HG03558 (cell line): ENCODE data around the gene CHPF.

Source experiments
- ATAC-seq: cut with Tn5 transposase; IDR thresholded peaks from one replicate; pipeline ENCODE4 v1.9.1; 2021; ENCODE audit warnings: moderate number of reproducible peaks; ENCODE audit not compliant: unreplicated experiment; ENCODE audit errors: extremely low read depth

CHPF gene

DNA sequence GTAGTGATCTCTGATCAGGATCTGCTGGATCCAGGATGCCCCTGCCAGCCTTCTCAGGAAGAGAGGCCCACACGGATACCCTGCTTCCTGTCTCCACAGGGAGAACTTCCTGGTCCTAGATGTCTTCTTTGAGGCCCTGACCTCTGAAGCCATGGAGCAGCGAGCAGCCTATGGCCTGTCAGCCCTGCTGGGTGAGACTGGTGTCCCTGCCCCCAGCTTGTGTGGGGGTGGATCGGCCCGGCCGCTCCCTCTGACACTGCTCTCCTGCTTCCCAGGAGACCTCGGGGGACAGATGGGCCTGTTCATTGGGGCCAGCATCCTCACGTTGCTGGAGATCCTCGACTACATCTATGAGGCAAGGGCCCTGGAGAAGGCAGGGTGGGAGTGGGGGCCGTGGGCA, 6.6 kb downstream of the CHPF start:
- no peak for ATAC-seq

- no peak for ATAC-seq
These were observed 7.2 kb downstream of the CHPF start for GRCh38 chr2:219536425-219536824.

GRCh38 chr2:219533930-219534661, 9.5 kb downstream of the CHPF start:
- no peak for ATAC-seq

DNA sequence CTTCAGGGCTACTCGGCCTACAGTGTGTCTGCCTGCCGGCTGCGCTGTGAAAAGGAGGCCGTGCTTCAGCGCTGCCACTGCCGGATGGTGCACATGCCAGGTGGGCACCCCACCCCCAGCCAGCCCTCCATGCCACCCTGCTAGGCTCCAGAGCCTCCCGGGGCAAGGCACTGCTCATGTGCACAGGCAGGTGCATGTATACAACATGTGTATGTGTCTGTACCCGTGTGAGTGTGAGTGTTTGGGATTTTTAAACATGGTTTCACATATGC, 11.3 kb downstream of the CHPF start:
- ATAC-seq, result no peak

DNA sequence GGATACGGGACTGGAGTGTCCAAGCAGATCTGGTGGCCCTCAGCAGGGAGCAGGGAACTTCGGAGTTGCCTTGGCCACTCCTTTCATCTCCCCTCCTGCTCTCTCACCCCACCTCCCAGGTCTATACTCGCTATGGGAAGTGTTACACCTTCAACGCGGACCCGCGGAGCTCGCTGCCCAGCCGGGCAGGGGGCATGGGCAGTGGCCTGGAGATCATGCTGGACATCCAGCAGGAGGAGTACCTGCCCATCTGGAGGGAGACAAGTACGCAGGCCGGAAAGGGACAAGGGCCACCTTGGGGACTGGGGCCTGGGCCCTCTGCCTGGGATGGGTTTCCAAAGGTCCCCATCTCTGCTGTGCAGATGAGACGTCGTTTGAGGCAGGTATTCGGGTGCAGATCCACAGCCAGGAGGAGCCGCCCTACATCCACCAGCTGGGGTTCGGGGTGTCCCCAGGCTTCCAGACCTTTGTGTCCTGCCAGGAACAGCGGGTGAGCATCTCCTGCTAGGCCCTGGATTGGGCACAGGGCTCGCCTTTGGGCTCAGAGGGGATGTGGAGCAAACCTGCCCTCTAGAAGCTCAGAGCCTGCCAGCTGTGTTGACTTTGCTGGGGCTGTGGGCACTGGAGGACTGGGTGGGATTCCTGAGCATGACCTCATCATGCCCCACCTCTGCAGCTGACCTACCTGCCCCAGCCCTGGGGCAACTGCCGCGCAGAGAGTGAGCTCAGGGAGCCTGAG, 11.8 kb downstream of the CHPF start:
- no peak for ATAC-seq

DNA sequence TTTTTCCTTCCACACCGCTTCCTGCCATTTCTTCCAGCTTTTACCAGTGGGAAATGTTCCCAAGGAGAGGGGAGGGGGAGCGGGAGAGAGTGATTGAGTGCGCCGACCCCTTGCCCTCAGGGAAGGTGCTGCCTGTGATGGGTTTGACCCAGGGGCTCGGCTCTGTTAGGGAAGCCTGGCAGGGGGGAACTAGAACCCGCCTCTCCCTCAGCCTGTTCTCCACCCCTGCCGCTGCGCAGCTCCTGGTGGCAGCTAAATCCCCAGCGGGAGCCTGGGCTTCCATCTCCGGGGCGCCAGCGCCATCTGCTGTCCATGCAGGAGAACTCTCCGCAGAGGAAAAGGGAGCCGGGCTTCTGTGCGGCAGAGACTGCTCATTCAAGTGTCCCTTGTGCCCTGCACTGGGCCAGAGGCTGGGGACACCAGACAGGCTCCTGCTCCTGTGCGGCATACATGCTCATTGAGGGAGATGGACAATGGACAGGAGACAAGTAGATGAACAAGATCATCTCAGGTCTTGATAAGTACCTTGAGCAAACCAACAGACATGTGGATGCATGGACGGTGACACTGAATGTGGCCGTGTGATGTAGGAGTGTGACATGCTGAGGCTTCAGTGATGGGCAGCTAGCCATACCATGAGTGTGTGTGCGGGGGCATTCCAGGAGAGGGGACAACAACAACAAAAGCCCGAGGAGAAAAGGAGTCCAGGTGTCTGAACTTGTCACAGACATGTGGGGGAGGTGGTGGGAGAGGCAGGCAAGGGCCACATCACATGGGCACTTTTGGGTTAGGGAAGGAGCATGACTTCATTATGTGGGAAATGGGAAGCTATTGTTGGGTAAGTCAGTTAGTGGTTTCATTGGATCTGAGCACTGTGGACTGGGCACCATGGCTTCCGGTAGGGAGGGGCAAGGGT, 13.3 kb downstream of the CHPF start:
- peak; percentile 85 for ATAC-seq

- ATAC-seq, result no peak
These were observed 16.1 kb downstream of the CHPF start for GRCh38 chr2:219527472-219527871.

DNA sequence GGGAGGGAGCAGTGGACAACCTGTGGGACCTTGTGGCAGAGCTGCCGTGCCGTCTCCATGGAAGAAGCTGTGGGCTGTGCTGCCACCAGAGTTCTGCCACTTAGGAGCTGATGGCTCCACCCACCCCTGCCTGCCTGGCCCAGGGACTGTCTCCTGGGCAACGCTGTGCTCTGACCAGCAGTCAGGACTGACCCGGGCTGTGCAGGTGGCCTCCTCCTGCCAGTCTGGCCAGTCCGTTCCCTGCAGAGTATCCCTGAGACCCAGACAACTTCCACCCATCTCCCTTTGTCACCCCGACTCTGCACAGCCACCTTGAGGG, 16.6 kb downstream of the CHPF start:
- no peak for ATAC-seq

DNA sequence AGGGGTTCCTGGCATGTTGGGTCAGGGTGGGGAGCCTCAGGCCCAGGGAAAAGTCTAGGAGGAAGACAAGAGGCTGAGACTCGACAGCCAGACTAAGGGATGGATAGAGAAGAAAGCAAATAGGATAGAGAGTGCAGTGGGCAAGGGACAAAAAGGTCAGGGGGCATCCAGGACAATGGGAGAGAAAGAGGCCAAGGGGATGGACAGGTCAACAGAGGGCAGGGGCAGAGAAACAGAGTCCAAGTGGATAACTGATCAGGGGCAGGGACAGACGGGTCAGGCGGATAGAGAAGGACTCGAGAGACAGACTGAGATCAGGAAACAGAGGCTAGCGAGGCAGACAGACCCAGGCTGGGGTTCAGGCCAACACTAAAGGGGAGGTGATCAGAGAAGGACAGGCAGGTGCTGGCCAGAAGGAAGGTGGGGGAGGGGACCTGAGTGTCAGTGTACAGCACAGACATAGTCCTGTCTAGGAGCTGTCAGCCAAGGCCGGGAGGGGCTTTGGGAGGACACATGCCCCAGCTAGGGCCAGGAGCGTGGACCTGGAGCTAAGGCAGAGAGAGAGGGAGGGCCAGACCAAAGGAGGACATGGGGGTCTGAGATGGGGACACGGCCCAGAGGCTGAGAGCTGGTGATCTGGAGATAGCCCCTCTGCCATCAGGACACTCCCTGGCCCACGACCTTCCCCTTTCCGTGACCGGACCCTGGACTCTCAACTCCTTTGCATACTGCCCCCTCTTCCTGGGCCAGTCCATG, 17.1 kb downstream of the CHPF start:
- ATAC-seq, result no peak

- no peak for ATAC-seq
These were observed 17.9 kb downstream of the CHPF start for GRCh38 chr2:219525533-219526232.

- ATAC-seq, result no peak
These were observed 18.8 kb downstream of the CHPF start for GRCh38 chr2:219524817-219525216.

DNA sequence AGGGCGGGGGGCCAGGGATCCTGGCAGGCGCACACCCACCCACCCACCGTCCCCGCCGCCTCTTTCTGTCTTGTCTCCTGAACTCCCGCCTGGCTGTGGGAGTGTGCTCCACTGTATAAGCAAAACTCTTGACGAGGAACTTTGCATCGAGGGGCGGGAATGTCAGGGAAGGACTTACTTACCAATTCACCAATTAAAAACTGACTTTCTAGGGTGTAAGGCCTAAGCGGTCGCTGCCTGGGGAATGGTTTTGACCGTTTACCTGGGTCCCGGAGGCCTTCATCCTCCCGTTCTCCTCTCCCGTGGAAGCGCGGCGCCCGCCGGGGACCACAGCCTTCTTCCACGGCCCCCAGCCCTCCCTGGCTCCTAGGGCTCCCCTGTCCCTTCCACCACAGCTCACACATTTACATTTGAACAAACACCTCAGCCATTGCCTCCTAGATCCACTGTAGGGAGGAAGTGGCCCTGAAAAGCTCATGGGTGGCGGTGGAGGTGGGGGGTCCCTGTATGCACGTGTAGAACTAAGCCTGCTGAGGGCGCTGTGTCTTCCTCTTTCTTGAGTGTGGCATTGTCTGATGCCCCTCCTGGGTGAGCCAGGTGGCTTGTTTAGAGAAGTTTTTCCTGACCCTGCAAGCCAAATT, 20.5 kb downstream of the CHPF start:
- no peak for ATAC-seq

DNA sequence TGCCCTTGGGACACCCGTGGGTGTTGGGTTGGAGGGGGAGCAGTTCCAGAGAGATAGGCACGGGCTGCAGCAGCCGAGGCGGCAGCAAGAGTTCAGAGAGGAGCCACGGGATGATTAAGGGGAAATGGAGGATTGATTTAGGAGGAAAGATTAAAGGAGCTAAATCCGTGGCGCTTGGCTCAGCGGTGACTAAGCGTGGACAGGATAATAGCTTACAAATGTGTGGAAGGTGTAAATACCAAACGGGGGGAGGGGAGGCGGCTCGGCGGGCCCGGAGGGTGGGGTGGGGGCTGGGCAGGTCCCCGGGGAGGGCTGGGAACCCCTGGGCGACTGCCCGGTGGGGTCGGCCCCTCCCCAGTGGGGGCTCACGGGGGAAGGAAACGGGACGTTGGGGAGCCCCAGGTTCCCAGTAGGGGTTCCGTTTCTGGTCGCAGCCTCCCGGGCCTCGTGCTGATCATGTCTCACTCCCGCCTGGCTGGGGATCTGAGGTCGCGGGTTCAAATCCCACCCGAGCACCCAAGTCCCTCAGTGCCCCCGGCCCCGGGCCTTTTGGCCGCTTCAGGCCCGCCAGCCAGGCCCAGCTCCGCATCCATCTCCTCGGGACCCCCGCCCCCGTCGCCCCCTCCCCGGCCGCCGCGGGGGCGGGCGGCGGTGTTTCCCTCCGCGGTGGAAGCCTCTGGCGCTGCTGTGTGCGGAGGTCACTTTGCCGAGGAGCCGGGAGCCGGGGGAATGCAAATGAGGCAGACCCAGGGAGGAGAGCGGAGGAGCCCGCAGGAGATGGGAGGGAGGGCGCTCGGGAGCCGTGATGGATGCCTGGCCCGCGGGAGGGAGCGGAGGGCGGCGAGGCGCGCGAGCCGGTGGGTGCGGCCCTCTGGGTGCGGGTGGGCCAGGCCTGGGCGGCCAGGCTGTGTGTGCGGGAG, 21.2 kb downstream of the CHPF start:
- no peak for ATAC-seq

DNA sequence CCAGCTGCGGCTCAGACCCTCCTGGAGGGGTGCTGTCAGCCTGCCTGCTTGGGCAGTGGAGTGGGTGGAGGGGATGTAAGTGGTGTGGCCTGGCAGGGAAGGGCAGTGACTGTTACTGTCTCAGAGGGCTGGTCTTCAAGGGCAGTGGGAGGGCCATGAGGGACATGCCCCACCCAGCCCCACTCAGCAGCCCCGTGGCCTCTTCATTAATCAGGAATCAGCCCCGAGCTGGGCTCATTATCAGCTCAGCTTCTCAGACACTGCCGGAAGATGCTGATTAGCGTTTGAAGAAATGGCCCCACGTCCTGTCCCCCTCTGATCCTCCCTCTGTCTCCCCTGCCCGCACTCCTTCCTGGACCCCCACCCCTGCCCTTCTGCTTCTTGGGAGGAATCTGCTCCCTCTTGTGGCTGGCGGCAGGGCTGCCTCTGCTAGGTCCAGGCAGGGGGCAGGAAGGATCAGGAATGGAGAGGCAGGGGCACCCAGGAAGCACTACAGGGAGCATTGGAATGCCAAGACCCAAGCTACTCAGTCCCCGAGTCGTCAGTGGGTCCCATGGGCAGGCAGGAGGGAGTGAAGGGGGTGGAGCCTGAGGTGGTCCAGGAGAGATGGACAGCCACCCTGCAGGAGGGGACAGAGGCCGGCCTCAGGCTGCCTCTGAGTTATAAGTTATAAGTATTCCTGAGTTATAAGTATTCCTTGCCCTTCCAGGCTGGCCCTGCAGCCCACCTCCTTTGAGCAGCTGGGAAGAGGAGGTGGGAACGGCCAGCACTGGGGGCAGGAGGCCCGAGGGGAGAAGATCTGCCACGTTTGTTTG, 22.3 kb downstream of the CHPF start:
- no peak for ATAC-seq

DNA sequence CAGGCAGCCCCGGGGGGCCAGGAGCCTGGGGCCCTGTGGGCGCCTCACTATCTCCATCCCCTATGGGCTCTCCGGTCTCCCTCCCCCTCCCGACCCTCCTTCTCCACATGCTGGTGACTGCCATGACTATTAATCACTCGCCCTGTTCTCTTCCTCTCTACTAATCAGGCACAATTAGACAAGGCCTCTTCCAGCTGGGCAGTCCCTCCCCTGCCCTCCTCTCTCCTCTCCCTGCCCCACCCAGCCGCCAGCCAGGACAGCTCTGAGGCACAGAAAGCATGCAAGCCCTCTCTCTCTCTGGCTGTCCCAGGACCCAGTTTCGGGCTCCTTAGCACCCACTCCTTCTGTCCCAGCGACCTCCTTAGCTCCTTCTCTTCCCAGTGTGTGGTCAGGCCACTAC, 23.5 kb downstream of the CHPF start:
- ATAC-seq, result no peak

- no peak for ATAC-seq
These were observed 24.1 kb downstream of the CHPF start for GRCh38 chr2:219519526-219519916.

GRCh38 chr2:219517954-219518778, 25.4 kb downstream of the CHPF start:
- ATAC-seq, result no peak
